Myocyte (in vitro differentiated cells): Measurements from ENCODE around the gene TNIK. TPM values are rescaled to one million over a fixed set of nuclear protein-coding genes. Genes with fewer than 3 reads are reported as not detected.
A peak's percentile ranks its signal among the peaks of the same experiment; 100 is the strongest.

Experiments
- DNase-seq: peaks from one replicate; pipeline ENCODE4 v3.0.0-alpha.2; 2012; ENCODE audit warnings: low read depth
- total RNA-seq: library from RNA; depleted of rRNA; stranded (reverse); fragments of >200 nt; gene quantifications from 2 replicates; pipeline ENCODE4 v1.2.3, GENCODE V29; 2014

TNIK gene
- total RNA-seq, 1 donor from 2014 or later: 6.7 TPM

- DNase-seq: no peak
These were observed 39.5 kb downstream of the TNIK start for GRCh38 chr3:171420667-171421066.

- no peak for DNase-seq
These were observed 40.7 kb downstream of the TNIK start for GRCh38 chr3:171419457-171419856.

- peak; percentile 84 for DNase-seq
These were observed 42.4 kb downstream of the TNIK start for GRCh38 chr3:171417813-171418212.

- DNase-seq: no peak
These were observed 43.1 kb downstream of the TNIK start for GRCh38 chr3:171417137-171417536.

GRCh38 chr3:171416666-171417065 is 43.5 kb downstream of the TNIK start:
- DNase-seq: no peak

- no peak for DNase-seq
These were observed 44.1 kb downstream of the TNIK start for GRCh38 chr3:171416061-171416460.

GRCh38 chr3:171415070-171415469 is 45.1 kb downstream of the TNIK start:
- peak; percentile 74 for DNase-seq

GRCh38 chr3:171412473-171412872 is 47.7 kb downstream of the TNIK start:
- no peak for DNase-seq

GRCh38 chr3:171412054-171412453 is 48.2 kb downstream of the TNIK start:
- DNase-seq: no peak

- DNase-seq: no peak
These were observed 50.0 kb downstream of the TNIK start for GRCh38 chr3:171410186-171410585.

- peak; percentile 60 for DNase-seq
These were observed 52.4 kb downstream of the TNIK start for GRCh38 chr3:171407759-171408158.

- peak; percentile 23 for DNase-seq
These were observed 55.7 kb downstream of the TNIK start for GRCh38 chr3:171404376-171404967.

- DNase-seq: no peak
These were observed 57.9 kb downstream of the TNIK start for GRCh38 chr3:171402281-171402680.

- DNase-seq: no peak
These were observed 58.8 kb downstream of the TNIK start for GRCh38 chr3:171401432-171401831.

GRCh38 chr3:171399842-171400241 is 60.4 kb downstream of the TNIK start:
- peak; percentile 22 for DNase-seq

- no peak for DNase-seq
These were observed 61.9 kb downstream of the TNIK start for GRCh38 chr3:171398343-171398742.

GRCh38 chr3:171397089-171397488 is 63.1 kb downstream of the TNIK start:
- DNase-seq: no peak

- DNase-seq: no peak
These were observed 64.2 kb downstream of the TNIK start for GRCh38 chr3:171396048-171396447.

- peak; percentile 92 for DNase-seq
These were observed 67.0 kb downstream of the TNIK start for GRCh38 chr3:171393032-171393744.

- DNase-seq: no peak
These were observed 68.8 kb downstream of the TNIK start for GRCh38 chr3:171391432-171391831.

- no peak for DNase-seq
These were observed 69.9 kb downstream of the TNIK start for GRCh38 chr3:171390051-171390941.

- DNase-seq: no peak
These were observed 70.7 kb downstream of the TNIK start for GRCh38 chr3:171389491-171389890.
